Lung microvascular endothelial cell (primary cell): ENCODE results near the gene CFL2. TPM values are rescaled to one million over a fixed set of nuclear protein-coding genes. Genes with fewer than 3 reads are reported as not detected.
"Not testable (repeated sequence)": the region's sequence is repeated elsewhere in the genome, so short reads cannot be mapped to it uniquely, and the experiment has no call there.

Experiments used
- DNase-seq, 2 donors: peaks; one replicate each; pipeline versions ENCODE4 v3.0.0 to v3.0.0-alpha.2; 2010; ENCODE audit warnings: low read depth in 2 of 2
- total RNA-seq: library from RNA; depleted of rRNA; stranded (reverse); fragments of >200 nt; gene quantifications from 2 replicates; pipeline ENCODE4 v1.2.1, GENCODE V29; 2014

CFL2 gene
- total RNA-seq: 22.6 and 28.5 TPM in 2 replicates

- DNase-seq: peak; percentile 80 to 87
These were observed at the start of gene CFL2 for GRCh38 chr14:34714320-34715126. Gene CFL2, minus strand, starts transcription at chr14:34714593. Its CDS starts 53 bp downstream, at chr14:34714540.

- no peak for DNase-seq
These were observed 40.8 kb upstream of the CFL2 start for GRCh38 chr14:34755215-34755614.

- DNase-seq: no peak
These were observed 40.3 kb upstream of the CFL2 start for GRCh38 chr14:34754687-34755086.

- DNase-seq: peak in 1 of 2 donors; percentile 8
These were observed 36.3 kb upstream of the CFL2 start for GRCh38 chr14:34750670-34751069.

GRCh38 chr14:34750233-34750632 lies 35.8 kb upstream of the CFL2 start:
- DNase-seq: no peak

GRCh38 chr14:34749408-34749807 lies 35.0 kb upstream of the CFL2 start:
- DNase-seq: no peak

- DNase-seq: no peak
These were observed 28.1 kb upstream of the CFL2 start for GRCh38 chr14:34742270-34743115.

GRCh38 chr14:34741840-34742239 lies 27.4 kb upstream of the CFL2 start:
- no peak for DNase-seq

GRCh38 chr14:34740139-34740538 lies 25.7 kb upstream of the CFL2 start:
- not testable (repeated sequence) for DNase-seq

- DNase-seq: not testable (repeated sequence)
These were observed 22.7 kb upstream of the CFL2 start for GRCh38 chr14:34737079-34737478.

GRCh38 chr14:34733245-34733644 lies 18.9 kb upstream of the CFL2 start:
- DNase-seq: no peak

GRCh38 chr14:34732802-34733201 lies 18.4 kb upstream of the CFL2 start:
- no peak for DNase-seq

- no peak for DNase-seq
These were observed 9.5 kb upstream of the CFL2 start for GRCh38 chr14:34723867-34724266.

GRCh38 chr14:34722723-34723545 lies 8.5 kb upstream of the CFL2 start:
- peak; percentile 56 to 66 for DNase-seq

- DNase-seq: no peak
These were observed 6.7 kb upstream of the CFL2 start for GRCh38 chr14:34721129-34721528.

- DNase-seq: peak in 1 of 2 donors; percentile 10
These were observed 4.4 kb upstream of the CFL2 start for GRCh38 chr14:34718750-34719304.

- no peak for DNase-seq
These were observed 902 bp upstream of the CFL2 start for GRCh38 chr14:34715127-34715863.

- peak; percentile 65 to 68 for DNase-seq
These were observed 593 bp downstream of the CFL2 start for GRCh38 chr14:34713681-34714319.

GRCh38 chr14:34713122-34713680 lies 1.2 kb downstream of the CFL2 start:
- no peak for DNase-seq
